Ectodermal cell (in vitro differentiated cells): ENCODE results near the gene ACY1.

Experiments used
- H3K27ac ChIP-seq: 2 replicates; pipeline ENCODE4 v1.7.0; 2013; ENCODE audit warnings: mild to moderate bottlenecking, low read depth, low read length; ENCODE audit not compliant: insufficient read depth, poor library complexity, severe bottlenecking
- H3K27me3 ChIP-seq: 2 replicates; pipeline ENCODE4 v1.7.0; 2013; ENCODE audit warnings: mild to moderate bottlenecking, low read length; ENCODE audit not compliant: insufficient read depth, control insufficient read depth, poor library complexity, severe bottlenecking
- H3K36me3 ChIP-seq: one replicate; pipeline ENCODE4 v1.7.0; 2013; ENCODE audit warnings: low read length; ENCODE audit not compliant: control insufficient read depth, insufficient read depth
- H3K4me1 ChIP-seq: one replicate; pipeline ENCODE4 v1.7.0; 2013; ENCODE audit warnings: low read length; ENCODE audit not compliant: control insufficient read depth, insufficient read depth
- H3K4me3 ChIP-seq: 2 replicates; pipeline ENCODE4 v1.7.0; 2013; ENCODE audit warnings: low read depth, low read length, control low read depth; ENCODE audit not compliant: insufficient read depth
- H3K9me3 ChIP-seq: 2 replicates; pipeline ENCODE4 v1.7.0; 2013; ENCODE audit warnings: mild to moderate bottlenecking, low read length, moderate library complexity; ENCODE audit not compliant: control insufficient read depth
- WGBS, 2 experiments: methylation state at CpG; one replicate each; pipeline ENCODE4 v1.1.7; 2013; ENCODE audit warnings: missing lambda C conversion rate in 2 of 2; 5-methylcytosine and 5-hydroxymethylcytosine counted together

Gene ACY1

GRCh38 chr3:52036829-52037228 lies 53.5 kb downstream of the ACY1 start:
- WGBS, 2 experiments = 21 to 36% methylated on average over 5 of the region's 5 CpGs
- H3K9me3 ChIP-seq = no peaks in the 10 kb centered on the region
- no peak overlapping the region for H3K4me3 ChIP-seq
- H3K27ac ChIP-seq = no peak overlapping the region
- H3K36me3 ChIP-seq = no peaks in the 10 kb centered on the region
- H3K4me1 ChIP-seq = peaks cover 30% of the 10 kb centered on the region
- H3K27me3 ChIP-seq = no peaks in the 10 kb centered on the region

- no peaks in the 10 kb centered on the region for H3K27me3 ChIP-seq
- H3K4me3 ChIP-seq = no peak overlapping the region
- H3K36me3 ChIP-seq = no peaks in the 10 kb centered on the region
- no peak overlapping the region for H3K27ac ChIP-seq
- peaks cover 26% of the 10 kb centered on the region for H3K4me1 ChIP-seq
- H3K9me3 ChIP-seq = no peaks in the 10 kb centered on the region
- 90 to 93% methylated on average over 4 of the region's 4 CpGs for WGBS, 2 experiments
These were observed 54.0 kb downstream of the ACY1 start for GRCh38 chr3:52037291-52037690.

DNA sequence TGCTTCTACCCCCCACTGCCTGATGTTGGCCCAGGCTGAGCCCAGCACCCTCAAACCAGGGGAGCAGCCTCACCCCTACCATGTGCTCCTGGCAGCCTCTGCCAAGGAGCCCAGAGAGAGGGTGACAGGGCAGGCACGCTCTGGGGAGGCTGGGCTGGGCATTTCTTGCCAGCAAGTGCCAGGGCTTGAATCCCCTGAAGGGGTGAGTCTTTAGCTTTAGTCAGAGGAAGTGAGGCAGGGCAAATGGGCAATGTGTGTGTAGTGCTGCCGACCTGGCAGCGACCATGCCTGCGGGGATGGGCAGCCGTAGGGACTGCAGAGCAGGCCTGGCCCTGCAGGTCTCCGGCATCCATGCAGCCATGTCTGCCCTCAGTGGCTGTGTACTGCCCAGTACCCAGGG lies 54.9 kb downstream of the ACY1 start:
- Histone ChIP-seq H3K27ac (no peak overlapping the region), H3K9me3 (no peaks in the 10 kb centered on the region), H3K36me3 (no peaks in the 10 kb centered on the region), H3K27me3 (no peaks in the 10 kb centered on the region), H3K4me3 (no peak overlapping the region), H3K4me1 (peaks cover 16% of the 10 kb centered on the region)
- WGBS, 2 experiments = 96% methylated on average over 6 of the region's 6 CpGs
